ENCODE data around the gene GREB1L. TPM values are rescaled to one million over a fixed set of nuclear protein-coding genes. Genes with fewer than 3 reads are reported as not detected.

The GREB1L gene
- total and polyA plus RNA-seq, 2 donors (not counting 1 experiment from before 2014, with no cell fraction given) = 0.33 to 0.41 TPM

DNA sequence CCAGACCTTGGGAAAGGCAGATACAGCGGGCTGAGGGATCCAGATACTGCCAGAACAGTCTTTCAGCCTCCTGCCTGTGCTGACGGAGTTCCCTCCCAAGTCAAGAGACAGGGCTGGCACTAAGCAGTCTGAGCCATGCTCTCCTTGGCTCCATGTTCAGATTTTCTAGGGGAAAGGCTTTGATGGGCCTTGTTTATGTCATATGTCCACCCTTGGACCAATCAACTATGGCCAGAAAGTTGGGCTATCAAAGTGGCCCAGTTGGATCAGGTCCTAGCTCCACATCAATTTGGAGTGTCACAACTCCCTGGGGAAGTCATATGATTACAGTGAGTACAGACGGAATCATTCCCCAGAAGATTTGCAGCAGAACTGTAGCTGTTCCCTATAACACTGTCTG is 152.0 kb downstream of the GREB1L start:
- no peak overlapping the region for H2AFZ ChIP-seq (ENCODE audit: low read length)
- H3K4me1 ChIP-seq (ENCODE audit: control insufficient read depth, extremely low read depth, insufficient read depth, low read length) = no peaks in the 10 kb centered on the region
- no peak for TF ChIP-seq EZH2 (IDR thresholded peaks at IDR 0.05; ENCODE audit: low read length, missing control alignments)
- TF ChIP-seq, protein P1, sequence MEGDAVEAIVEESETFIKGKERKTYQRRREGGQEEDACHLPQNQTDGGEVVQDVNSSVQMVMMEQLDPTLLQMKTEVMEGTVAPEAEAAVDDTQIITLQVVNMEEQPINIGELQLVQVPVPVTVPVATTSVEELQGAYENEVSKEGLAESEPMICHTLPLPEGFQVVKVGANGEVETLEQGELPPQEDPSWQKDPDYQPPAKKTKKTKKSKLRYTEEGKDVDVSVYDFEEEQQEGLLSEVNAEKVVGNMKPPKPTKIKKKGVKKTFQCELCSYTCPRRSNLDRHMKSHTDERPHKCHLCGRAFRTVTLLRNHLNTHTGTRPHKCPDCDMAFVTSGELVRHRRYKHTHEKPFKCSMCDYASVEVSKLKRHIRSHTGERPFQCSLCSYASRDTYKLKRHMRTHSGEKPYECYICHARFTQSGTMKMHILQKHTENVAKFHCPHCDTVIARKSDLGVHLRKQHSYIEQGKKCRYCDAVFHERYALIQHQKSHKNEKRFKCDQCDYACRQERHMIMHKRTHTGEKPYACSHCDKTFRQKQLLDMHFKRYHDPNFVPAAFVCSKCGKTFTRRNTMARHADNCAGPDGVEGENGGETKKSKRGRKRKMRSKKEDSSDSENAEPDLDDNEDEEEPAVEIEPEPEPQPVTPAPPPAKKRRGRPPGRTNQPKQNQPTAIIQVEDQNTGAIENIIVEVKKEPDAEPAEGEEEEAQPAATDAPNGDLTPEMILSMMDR (conservative IDR thresholded peaks at IDR 0.05 in 1 of 2, IDR thresholded peaks at IDR 0.05 in 1 of 2; ENCODE audit: low read depth in 1 of 2, low read length in 2 of 2) = no peak
- H3K4me2 ChIP-seq (ENCODE audit: extremely low read depth, insufficient read depth, low read length) = no peak overlapping the region
- H3K9ac ChIP-seq (ENCODE audit: insufficient read depth, low read length) = no peak overlapping the region
- no peak overlapping the region for H3K27ac ChIP-seq (ENCODE audit: insufficient read depth, low read length)
- no peaks in the 10 kb centered on the region for H3K27me3 ChIP-seq (ENCODE audit: control insufficient read depth, insufficient read depth, low read length)
- H4K20me1 ChIP-seq (ENCODE audit: control insufficient read depth, extremely low read depth, insufficient read depth, low read length) = no peaks in the 10 kb centered on the region
- no peak overlapping the region for H3K4me3 ChIP-seq (replicated peaks in 1 of 4; ENCODE audit: control extremely low read depth in 1 of 4, insufficient read depth in 1 of 4, low read depth in 3 of 4, low read length in 4 of 4)
- no peaks in the 10 kb centered on the region for H3K36me3 ChIP-seq (ENCODE audit: control insufficient read depth, insufficient read depth, low read length)
- H3K9me3 ChIP-seq (ENCODE audit: control insufficient read depth, insufficient read depth, low read depth, low read length) = no peaks in the 10 kb centered on the region
- DNase-seq (ENCODE audit: low read depth in 2 of 2) = peak in 1 of 2 donors; percentile 29
- no peaks in the 10 kb centered on the region for H3K79me2 ChIP-seq (ENCODE audit: control insufficient read depth, insufficient read depth, low read length)

DNA sequence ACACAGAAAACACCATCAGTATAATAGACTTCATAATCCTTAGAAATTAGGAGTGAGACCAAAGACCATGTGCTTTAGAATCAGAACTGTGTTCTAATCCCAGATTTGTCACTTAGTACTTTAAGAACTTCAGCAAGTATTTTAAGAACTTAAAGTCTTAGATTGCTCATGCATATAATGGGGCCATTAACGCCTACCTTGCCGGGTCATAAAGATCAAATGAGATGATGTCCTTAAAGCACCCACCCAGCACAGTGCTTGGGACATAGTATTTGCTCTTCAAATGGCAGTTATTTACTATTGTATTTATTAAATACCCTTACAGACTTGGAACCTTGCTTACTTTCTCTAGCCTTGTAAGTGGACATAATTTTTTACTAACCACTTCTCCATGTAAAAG is 156.1 kb downstream of the GREB1L start:
- H4K20me1 ChIP-seq (ENCODE audit: control insufficient read depth, extremely low read depth, insufficient read depth, low read length) = no peaks in the 10 kb centered on the region
- H3K4me2 ChIP-seq (ENCODE audit: extremely low read depth, insufficient read depth, low read length) = no peak overlapping the region
- no peak overlapping the region for H3K4me3 ChIP-seq (replicated peaks in 1 of 4; ENCODE audit: control extremely low read depth in 1 of 4, insufficient read depth in 1 of 4, low read depth in 3 of 4, low read length in 4 of 4)
- no peaks in the 10 kb centered on the region for H3K9me3 ChIP-seq (ENCODE audit: control insufficient read depth, insufficient read depth, low read depth, low read length)
- no peak for TF ChIP-seq EZH2 (IDR thresholded peaks at IDR 0.05; ENCODE audit: low read length, missing control alignments)
- TF ChIP-seq, protein P1 (conservative IDR thresholded peaks at IDR 0.05 in 1 of 2, IDR thresholded peaks at IDR 0.05 in 1 of 2; ENCODE audit: low read depth in 1 of 2, low read length in 2 of 2) = no peak
- H3K9ac ChIP-seq (ENCODE audit: insufficient read depth, low read length) = no peak overlapping the region
- no peak overlapping the region for H3K27ac ChIP-seq (ENCODE audit: insufficient read depth, low read length)
- H3K4me1 ChIP-seq (ENCODE audit: control insufficient read depth, extremely low read depth, insufficient read depth, low read length) = no peaks in the 10 kb centered on the region
- no peak overlapping the region for H2AFZ ChIP-seq (ENCODE audit: low read length)
- H3K79me2 ChIP-seq (ENCODE audit: control insufficient read depth, insufficient read depth, low read length) = no peaks in the 10 kb centered on the region
- no peaks in the 10 kb centered on the region for H3K27me3 ChIP-seq (ENCODE audit: control insufficient read depth, insufficient read depth, low read length)
- DNase-seq (ENCODE audit: low read depth in 2 of 2) = no peak
- H3K36me3 ChIP-seq (ENCODE audit: control insufficient read depth, insufficient read depth, low read length) = no peaks in the 10 kb centered on the region

DNA sequence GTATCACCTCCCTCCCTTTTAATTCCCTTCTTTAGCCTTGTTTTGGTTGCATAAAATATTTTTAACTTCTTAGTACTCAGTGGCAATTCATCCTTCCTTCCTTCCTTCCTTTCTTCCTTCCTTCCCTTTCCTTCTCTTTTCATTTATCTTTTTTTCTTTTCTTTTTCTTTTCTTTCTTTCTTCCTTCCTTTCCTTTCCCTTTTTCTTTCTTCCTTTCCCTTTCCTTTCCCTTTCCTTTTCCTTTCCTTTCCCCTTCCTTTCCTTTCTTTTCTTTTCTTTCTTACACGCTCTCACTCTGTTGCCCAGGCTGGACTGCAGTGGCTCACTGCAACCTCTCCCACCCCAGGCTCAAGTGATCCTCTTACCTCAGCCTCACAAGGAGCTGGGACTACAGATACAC is 160.2 kb downstream of the GREB1L start:
- Histone ChIP-seq H3K27ac (ENCODE audit: insufficient read depth, low read length) (no peak overlapping the region), H3K4me3 (replicated peaks in 1 of 4; ENCODE audit: control extremely low read depth in 1 of 4, insufficient read depth in 1 of 4, low read depth in 3 of 4, low read length in 4 of 4) (no peak overlapping the region), H4K20me1 (ENCODE audit: control insufficient read depth, extremely low read depth, insufficient read depth, low read length) (no peaks in the 10 kb centered on the region), H3K27me3 (ENCODE audit: control insufficient read depth, insufficient read depth, low read length) (no peaks in the 10 kb centered on the region), H3K36me3 (ENCODE audit: control insufficient read depth, insufficient read depth, low read length) (no peaks in the 10 kb centered on the region), H3K4me2 (ENCODE audit: extremely low read depth, insufficient read depth, low read length) (no peak overlapping the region), H2AFZ (ENCODE audit: low read length) (no peak overlapping the region), H3K9me3 (ENCODE audit: control insufficient read depth, insufficient read depth, low read depth, low read length) (no peaks in the 10 kb centered on the region), H3K79me2 (ENCODE audit: control insufficient read depth, insufficient read depth, low read length) (no peaks in the 10 kb centered on the region), H3K4me1 (ENCODE audit: control insufficient read depth, extremely low read depth, insufficient read depth, low read length) (no peaks in the 10 kb centered on the region), H3K9ac (ENCODE audit: insufficient read depth, low read length) (no peak overlapping the region)
- TF ChIP-seq, protein P1 (conservative IDR thresholded peaks at IDR 0.05 in 1 of 2, IDR thresholded peaks at IDR 0.05 in 1 of 2; ENCODE audit: low read depth in 1 of 2, low read length in 2 of 2) = no peak
- TF ChIP-seq EZH2 (IDR thresholded peaks at IDR 0.05; ENCODE audit: low read length, missing control alignments) = no peak
- DNase-seq (ENCODE audit: low read depth in 2 of 2) = no peak

All from fibroblast of lung (primary cell).